Femur (tissue), 1 donor: ENCODE data around the gene NPC1.
"Not testable (repeated sequence)": the region's sequence is repeated elsewhere in the genome, so short reads cannot be mapped to it uniquely, and the experiment has no call there.

Source experiments
- DNase-seq: peaks from one replicate; pipeline ENCODE4 v3.0.0-alpha.2; 2017

The NPC1 gene

GRCh38 chr18:23608211-23608610 is 21.9 kb upstream of the NPC1 start:
- DNase-seq = no peak

- no peak for DNase-seq
These were observed 19.6 kb upstream of the NPC1 start for GRCh38 chr18:23605941-23606340.

GRCh38 chr18:23599809-23600208 is 13.5 kb upstream of the NPC1 start:
- no peak for DNase-seq

- no peak for DNase-seq
These were observed 9.9 kb upstream of the NPC1 start for GRCh38 chr18:23596183-23596582.

GRCh38 chr18:23595591-23595990 is 9.3 kb upstream of the NPC1 start:
- no peak for DNase-seq

- no peak for DNase-seq
These were observed 7.4 kb upstream of the NPC1 start for GRCh38 chr18:23593720-23594119.

GRCh38 chr18:23592911-23593310 is 6.6 kb upstream of the NPC1 start:
- DNase-seq = no peak

GRCh38 chr18:23591011-23591410 is 4.7 kb upstream of the NPC1 start:
- no peak for DNase-seq

GRCh38 chr18:23588836-23589560 is 2.7 kb upstream of the NPC1 start:
- DNase-seq = no peak

- DNase-seq = no peak
These were observed 925 bp upstream of the NPC1 start for GRCh38 chr18:23587220-23587642.

GRCh38 chr18:23585897-23586248 is 433 bp downstream of the NPC1 start:
- no peak for DNase-seq

- DNase-seq = no peak
These were observed 1.1 kb downstream of the NPC1 start for GRCh38 chr18:23585007-23585871.

GRCh38 chr18:23584019-23584983 is 2.0 kb downstream of the NPC1 start:
- DNase-seq = no peak

- no peak for DNase-seq
These were observed 3.0 kb downstream of the NPC1 start for GRCh38 chr18:23583071-23583865.

GRCh38 chr18:23580677-23581367 is 5.5 kb downstream of the NPC1 start:
- DNase-seq = no peak

- DNase-seq = no peak
These were observed 7.2 kb downstream of the NPC1 start for GRCh38 chr18:23578891-23579653.

- DNase-seq = no peak
These were observed 8.1 kb downstream of the NPC1 start for GRCh38 chr18:23578067-23578701.

- not testable (repeated sequence) for DNase-seq
These were observed 8.8 kb downstream of the NPC1 start for GRCh38 chr18:23577521-23577920.

- DNase-seq = no peak
These were observed 11.0 kb downstream of the NPC1 start for GRCh38 chr18:23575309-23575651.

GRCh38 chr18:23574611-23575308 is 11.5 kb downstream of the NPC1 start:
- no peak for DNase-seq
